Testis (tissue), 2 donors: ENCODE results near the gene CDC25A.

ENCODE experiments used
- CTCF ChIP-seq, 3 experiments: fragments of 450-650 bp in 2 of 3; fragments of 200-600 bp in 1 of 3; sonication (generic) in 1 of 3; IDR thresholded peaks; one replicate each; pipeline ENCODE4 v1.5.1; 2016 to 2019; ENCODE audit warnings: antibody characterized with exemption in 3 of 3, mild to moderate bottlenecking in 2 of 3, moderate library complexity in 1 of 3
- POLR2A ChIP-seq: fragments of 450-650 bp; IDR thresholded peaks from one replicate; pipeline ENCODE4 v1.6.1; 2017; ENCODE audit warnings: antibody characterized with exemption, mild to moderate bottlenecking, moderate library complexity

DNA sequence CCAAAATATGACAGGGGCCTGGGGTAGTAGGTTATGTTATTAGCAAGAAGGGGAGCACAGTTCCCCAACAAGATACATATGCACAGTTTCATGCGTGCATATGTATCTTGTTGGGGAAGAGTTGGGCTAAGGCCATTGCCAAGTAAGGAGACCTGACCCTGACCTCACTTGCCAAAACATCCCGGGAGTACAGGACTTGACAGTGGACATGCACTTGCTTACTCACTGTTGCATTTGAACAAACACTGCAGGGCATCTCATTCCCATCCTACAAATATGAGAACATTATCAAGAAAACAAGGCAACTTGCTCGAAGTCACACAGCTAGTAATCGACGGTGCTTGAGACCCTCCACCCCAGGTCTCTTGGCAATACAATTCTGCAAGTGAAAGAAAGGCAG lies 30.3 kb upstream of the CDC25A start:
- TF ChIP-seq POLR2A (no peak), CTCF (IDR thresholded peaks at IDR 0.05) (no peak)
